ENCODE results near the gene MGAT3.

The MGAT3 gene

DNA sequence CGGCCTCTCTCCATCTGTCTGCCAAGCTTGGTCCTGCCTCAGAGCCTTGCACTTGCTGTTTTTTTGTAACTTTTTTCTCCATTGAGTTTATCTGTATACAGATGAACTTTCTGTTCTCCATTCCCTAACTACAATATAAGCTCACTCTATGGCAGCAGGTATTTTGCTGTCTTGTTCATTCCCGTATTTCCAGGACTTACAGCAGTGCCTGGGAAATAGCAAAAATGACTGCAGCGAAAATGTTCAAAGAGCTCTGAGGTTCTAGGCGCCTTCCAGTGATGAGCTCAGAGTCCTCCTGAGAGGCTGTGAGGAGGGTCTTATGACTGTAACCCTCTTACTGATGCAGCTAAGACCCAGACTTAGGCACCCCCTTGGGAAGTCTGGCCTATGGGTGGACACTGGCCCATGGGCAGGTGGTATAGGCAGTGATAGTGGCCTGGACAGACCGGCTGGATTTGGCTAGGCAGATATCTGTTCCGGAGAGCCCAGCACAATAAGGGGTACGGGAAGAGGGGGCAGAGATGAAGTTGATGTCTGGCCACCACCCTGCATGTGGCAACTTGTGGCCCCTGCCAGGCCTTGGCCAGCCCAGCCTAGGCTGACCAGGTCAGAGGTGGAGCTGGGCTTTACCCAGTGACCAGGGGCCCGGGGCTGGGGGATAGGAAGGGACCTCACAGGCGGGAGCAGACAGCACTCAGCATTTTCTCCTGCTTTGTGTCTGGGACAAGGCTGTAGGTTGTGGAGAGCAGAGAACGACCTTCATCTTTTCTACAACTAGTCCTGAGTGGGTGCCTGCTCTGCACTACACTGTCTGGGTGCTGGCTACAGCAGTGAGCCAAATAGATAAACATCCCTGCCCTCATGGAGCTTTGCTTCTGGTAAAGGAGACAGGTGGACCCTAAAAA lies 68.2 kb downstream of the MGAT3 start:
- Histone ChIP-seq H3K4me1 (ENCODE audit: control extremely low read depth in 1 of 4, control insufficient read depth in 4 of 4, insufficient read depth in 4 of 4, low read length in 3 of 4) (peaks cover 6 to 83% (median 76%) of the 10 kb centered on the region in 4 experiments), H3K27ac (ENCODE audit: insufficient read depth in 1 of 2, low read depth in 1 of 2, low read length in 2 of 2, poor library complexity in 1 of 2, severe bottlenecking in 2 of 2) (no peak overlapping the region), H3K4me3 (ENCODE audit: control insufficient read depth in 1 of 7, extremely low read depth in 1 of 7, insufficient read depth in 4 of 7, low read depth in 2 of 7, low read length in 6 of 7) (no peak overlapping the region), H3K36me3 (ENCODE audit: control insufficient read depth in 4 of 4, insufficient read depth in 4 of 4, low read length in 3 of 4) (peaks cover 11 to 73% (median 48%) of the 10 kb centered on the region in 4 experiments), H3K9me3 (ENCODE audit: control extremely low read depth in 1 of 5, control insufficient read depth in 4 of 5, insufficient read depth in 2 of 5, low read depth in 1 of 5, low read length in 4 of 5) (no peaks in the 10 kb centered on the region), H3K27me3 (replicated peaks in 2 of 5; ENCODE audit: control insufficient read depth in 4 of 5, insufficient read depth in 5 of 5, low read length in 4 of 5) (no peaks in the 10 kb centered on the region)
- 96% methylated on average over 10 of the region's 10 CpGs for WGBS (ENCODE audit: insufficient coverage)
- ChIA-PET CTCF (interaction anchor here (1.3 to 11.8 kb wide), 5 partner anchors 8 to 31 kb away, joined by 3 to 243 read pairs (median 6); no protein-coding TSS in a partner anchor), POLR2A (no interaction called here)
- no peak for DNase-seq

DNA sequence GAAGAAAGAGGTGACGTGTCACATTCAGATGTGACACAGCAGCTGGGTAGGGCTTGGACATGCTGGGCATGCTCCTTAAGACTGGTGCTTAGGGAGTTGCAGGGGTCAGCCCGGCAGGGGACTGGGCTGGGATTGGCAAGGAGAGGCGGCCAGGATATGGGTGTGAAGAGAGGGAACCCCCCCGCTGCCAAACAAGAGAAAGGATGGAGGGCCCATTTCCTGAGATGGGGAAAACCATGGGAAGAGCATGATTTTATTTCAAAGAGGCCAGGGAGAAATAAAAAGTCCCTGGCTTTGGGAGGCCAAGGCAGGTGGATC lies 68.8 kb downstream of the MGAT3 start:
- H3K27me3 ChIP-seq (replicated peaks in 2 of 5; ENCODE audit: control insufficient read depth in 4 of 5, insufficient read depth in 5 of 5, low read length in 4 of 5) = no peaks in the 10 kb centered on the region
- peak overlapping the region in 1 of 2 experiments; percentile 25 for H3K27ac ChIP-seq (ENCODE audit: insufficient read depth in 1 of 2, low read depth in 1 of 2, low read length in 2 of 2, poor library complexity in 1 of 2, severe bottlenecking in 2 of 2)
- WGBS (ENCODE audit: insufficient coverage) = 91% methylated on average over 4 of the region's 4 CpGs
- ChIA-PET POLR2A (no interaction called here), CTCF (interaction anchor here (1.2 to 11.8 kb wide), 4 partner anchors 8 to 31 kb away, joined by 3 to 243 read pairs (median 12); no protein-coding TSS in a partner anchor)
- H3K9me3 ChIP-seq (ENCODE audit: control extremely low read depth in 1 of 5, control insufficient read depth in 4 of 5, insufficient read depth in 2 of 5, low read depth in 1 of 5, low read length in 4 of 5) = no peaks in the 10 kb centered on the region
- peaks cover 11 to 76% (median 50%) of the 10 kb centered on the region in 4 experiments for H3K36me3 ChIP-seq (ENCODE audit: control insufficient read depth in 4 of 4, insufficient read depth in 4 of 4, low read length in 3 of 4)
- DNase-seq = no peak
- H3K4me1 ChIP-seq (ENCODE audit: control extremely low read depth in 1 of 4, control insufficient read depth in 4 of 4, insufficient read depth in 4 of 4, low read length in 3 of 4) = peaks cover 6 to 89% (median 82%) of the 10 kb centered on the region in 4 experiments
- H3K4me3 ChIP-seq (ENCODE audit: control insufficient read depth in 1 of 7, extremely low read depth in 1 of 7, insufficient read depth in 4 of 7, low read depth in 2 of 7, low read length in 6 of 7) = no peak overlapping the region

DNA sequence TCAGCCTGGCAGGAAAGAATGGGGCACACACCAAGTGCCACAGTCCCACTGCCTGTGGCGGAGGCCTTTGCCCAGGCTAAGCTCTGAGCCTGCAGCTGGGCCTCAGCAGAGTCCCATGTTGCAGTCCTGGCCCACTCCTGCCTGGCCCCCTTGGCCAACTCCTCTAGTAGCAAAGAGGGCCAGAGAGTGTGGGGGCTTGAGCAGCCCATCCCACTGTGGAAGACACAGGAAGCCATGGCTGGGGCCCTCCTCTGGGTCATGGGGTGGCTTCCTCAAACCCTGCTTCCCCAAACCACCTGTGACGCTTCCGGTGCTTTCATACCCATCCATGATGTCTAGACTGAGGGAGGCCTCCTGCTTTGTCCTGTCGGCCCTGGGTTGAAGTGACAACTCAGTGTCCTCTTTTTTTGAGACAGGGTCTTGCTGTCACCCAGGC lies 69.9 kb downstream of the MGAT3 start:
- Histone ChIP-seq H3K4me1 (ENCODE audit: control extremely low read depth in 1 of 4, control insufficient read depth in 4 of 4, insufficient read depth in 4 of 4, low read length in 3 of 4) (peaks cover 15 to 93% (median 88%) of the 10 kb centered on the region in 4 experiments), H3K27me3 (replicated peaks in 2 of 5; ENCODE audit: control insufficient read depth in 4 of 5, insufficient read depth in 5 of 5, low read length in 4 of 5) (no peaks in the 10 kb centered on the region), H3K36me3 (ENCODE audit: control insufficient read depth in 4 of 4, insufficient read depth in 4 of 4, low read length in 3 of 4) (peaks cover 11 to 71% (median 47%) of the 10 kb centered on the region in 4 experiments), H3K9me3 (ENCODE audit: control extremely low read depth in 1 of 5, control insufficient read depth in 4 of 5, insufficient read depth in 2 of 5, low read depth in 1 of 5, low read length in 4 of 5) (no peaks in the 10 kb centered on the region), H3K27ac (ENCODE audit: insufficient read depth in 1 of 2, low read depth in 1 of 2, low read length in 2 of 2, poor library complexity in 1 of 2, severe bottlenecking in 2 of 2) (no peak overlapping the region), H3K4me3 (ENCODE audit: control insufficient read depth in 1 of 7, extremely low read depth in 1 of 7, insufficient read depth in 4 of 7, low read depth in 2 of 7, low read length in 6 of 7) (peak overlapping the region in 2 of 7 experiments; percentile 5 to 49)
- ChIA-PET POLR2A (no interaction called here), CTCF (interaction anchor here (1.2 to 11.8 kb wide), 4 partner anchors 9 to 33 kb away, joined by 3 to 243 read pairs (median 4); no protein-coding TSS in a partner anchor)
- WGBS (ENCODE audit: insufficient coverage) = 33% methylated on average over 4 of the region's 4 CpGs
- peak in 2 of 3 donors; percentile 35 to 40 for DNase-seq

DNA sequence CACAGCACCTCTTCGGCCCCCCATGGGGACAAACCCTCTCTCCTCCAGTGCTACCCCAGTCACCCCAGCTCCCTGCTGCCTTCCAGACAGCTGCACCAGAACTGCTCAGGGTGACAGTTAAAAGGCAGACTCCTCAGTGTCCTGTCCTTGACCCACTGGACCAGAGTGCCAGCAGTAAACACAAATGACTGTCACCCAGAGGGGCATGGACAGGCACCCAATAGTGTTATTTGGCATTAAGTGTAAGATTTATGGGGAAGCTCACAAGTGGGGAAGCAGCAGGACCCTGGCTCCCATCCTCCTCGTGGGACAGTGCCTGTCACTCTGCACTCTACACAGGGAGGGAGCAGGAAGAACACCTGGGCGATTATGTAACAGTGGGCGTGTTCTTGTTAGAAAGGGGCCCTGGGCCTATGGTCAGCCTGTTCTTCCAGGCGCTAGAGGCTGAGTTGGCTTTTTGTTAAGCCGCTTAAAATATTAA lies 70.7 kb downstream of the MGAT3 start:
- H3K27me3 ChIP-seq (replicated peaks in 2 of 5; ENCODE audit: control insufficient read depth in 4 of 5, insufficient read depth in 5 of 5, low read length in 4 of 5) = no peaks in the 10 kb centered on the region
- no peak for DNase-seq
- H3K27ac ChIP-seq (ENCODE audit: insufficient read depth in 1 of 2, low read depth in 1 of 2, low read length in 2 of 2, poor library complexity in 1 of 2, severe bottlenecking in 2 of 2) = no peak overlapping the region
- no peak overlapping the region for H3K4me3 ChIP-seq (ENCODE audit: control insufficient read depth in 1 of 7, extremely low read depth in 1 of 7, insufficient read depth in 4 of 7, low read depth in 2 of 7, low read length in 6 of 7)
- CTCF ChIA-PET = interaction anchor here (1.0 to 11.8 kb wide), 4 partner anchors 10 to 77 kb away, joined by 3 to 243 read pairs (median 26); no protein-coding TSS in a partner anchor
- WGBS (ENCODE audit: insufficient coverage) = 74% methylated on average over 5 of the region's 6 CpGs
- POLR2A ChIA-PET = no interaction called here
- peaks cover 16 to 90% (median 86%) of the 10 kb centered on the region in 4 experiments for H3K4me1 ChIP-seq (ENCODE audit: control extremely low read depth in 1 of 4, control insufficient read depth in 4 of 4, insufficient read depth in 4 of 4, low read length in 3 of 4)
- peaks cover 11 to 65% (median 42%) of the 10 kb centered on the region in 4 experiments for H3K36me3 ChIP-seq (ENCODE audit: control insufficient read depth in 4 of 4, insufficient read depth in 4 of 4, low read length in 3 of 4)
- H3K9me3 ChIP-seq (ENCODE audit: control extremely low read depth in 1 of 5, control insufficient read depth in 4 of 5, insufficient read depth in 2 of 5, low read depth in 1 of 5, low read length in 4 of 5) = no peaks in the 10 kb centered on the region

DNA sequence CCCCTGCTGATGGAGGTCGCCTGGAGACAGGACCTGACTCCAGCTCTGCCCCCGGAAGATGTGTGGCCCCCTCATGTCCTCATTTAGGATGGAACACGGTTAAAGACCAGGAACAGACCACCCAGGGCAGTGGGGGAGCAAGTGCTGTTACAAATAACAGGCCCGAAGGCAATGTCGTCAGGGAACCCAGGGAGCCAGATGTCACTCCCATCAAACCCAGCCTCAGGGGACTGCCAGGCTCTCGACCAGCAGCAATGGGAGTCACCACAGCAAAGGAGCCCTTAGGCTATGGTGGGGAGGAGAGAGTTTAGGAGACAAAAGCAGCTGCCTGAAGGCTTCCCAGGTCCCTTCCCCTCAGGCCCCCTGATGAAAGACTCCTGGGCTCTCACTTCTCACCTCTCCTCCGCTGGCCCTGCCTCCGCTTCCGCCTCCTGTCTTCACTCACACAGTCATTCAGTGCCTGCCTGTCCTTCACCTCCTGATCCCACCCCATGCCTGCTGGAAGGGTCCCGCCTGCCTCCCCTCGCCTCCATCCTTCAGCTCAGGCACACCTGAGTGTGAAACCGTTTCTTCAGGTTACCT lies 71.4 kb downstream of the MGAT3 start:
- H3K36me3 ChIP-seq (ENCODE audit: control insufficient read depth in 4 of 4, insufficient read depth in 4 of 4, low read length in 3 of 4) = peaks cover 9 to 58% (median 36%) of the 10 kb centered on the region in 4 experiments
- ChIA-PET POLR2A (no interaction called here), CTCF (interaction anchor here (0.8 to 11.8 kb wide), 14 partner anchors 8 to 512 kb away, joined by 3 to 243 read pairs (median 4); partner anchors contain the start of genes ATF4 and MIEF1)
- H3K27me3 ChIP-seq (replicated peaks in 2 of 5; ENCODE audit: control insufficient read depth in 4 of 5, insufficient read depth in 5 of 5, low read length in 4 of 5) = no peaks in the 10 kb centered on the region
- no peaks in the 10 kb centered on the region for H3K9me3 ChIP-seq (ENCODE audit: control extremely low read depth in 1 of 5, control insufficient read depth in 4 of 5, insufficient read depth in 2 of 5, low read depth in 1 of 5, low read length in 4 of 5)
- H3K4me3 ChIP-seq (ENCODE audit: control insufficient read depth in 1 of 7, extremely low read depth in 1 of 7, insufficient read depth in 4 of 7, low read depth in 2 of 7, low read length in 6 of 7) = no peak overlapping the region
- DNase-seq = no peak
- 86% methylated on average over 10 of the region's 12 CpGs for WGBS (ENCODE audit: insufficient coverage)
- H3K4me1 ChIP-seq (ENCODE audit: control extremely low read depth in 1 of 4, control insufficient read depth in 4 of 4, insufficient read depth in 4 of 4, low read length in 3 of 4) = peaks cover 12 to 86% (median 82%) of the 10 kb centered on the region in 4 experiments
- H3K27ac ChIP-seq (ENCODE audit: insufficient read depth in 1 of 2, low read depth in 1 of 2, low read length in 2 of 2, poor library complexity in 1 of 2, severe bottlenecking in 2 of 2) = no peak overlapping the region

DNA sequence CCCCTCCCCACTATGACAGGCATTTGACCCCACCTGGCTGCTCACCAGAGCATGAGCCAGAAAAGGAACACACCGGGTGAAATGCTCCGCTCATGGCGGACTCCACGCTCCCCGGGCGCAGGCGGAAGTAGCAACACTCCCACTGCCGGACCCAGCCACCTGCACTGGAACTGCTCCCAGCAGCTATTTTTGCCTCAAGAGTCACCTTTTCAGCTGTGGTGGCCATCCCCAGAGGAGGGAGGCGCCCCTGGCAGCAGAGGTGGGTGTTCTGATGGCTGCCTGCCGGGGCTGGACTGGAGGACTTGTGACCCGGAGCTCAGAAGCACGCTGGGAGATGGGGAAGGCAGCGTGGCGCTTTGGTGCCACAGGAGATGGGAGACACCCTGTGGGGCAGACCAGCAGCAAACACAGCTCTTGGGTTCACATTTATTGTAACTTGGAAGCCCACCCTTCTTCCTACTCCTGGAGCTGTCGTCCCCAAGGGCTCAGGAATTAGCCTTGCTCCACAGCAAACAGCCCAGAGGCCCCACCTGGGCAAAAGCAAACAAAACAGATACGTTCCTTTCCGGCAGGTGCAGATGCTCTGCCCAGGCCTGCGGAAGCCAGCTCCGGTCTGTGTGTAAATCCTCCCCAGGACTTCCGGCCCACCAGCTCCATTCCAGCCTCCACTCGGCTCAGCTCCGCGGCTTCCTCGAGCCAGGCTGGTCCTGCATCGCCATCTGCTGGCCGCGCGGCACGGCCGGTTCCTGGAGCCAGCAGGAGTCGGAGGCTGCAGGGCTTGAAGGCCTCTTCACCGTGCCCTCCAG lies 72.1 kb downstream of the MGAT3 start:
- ChIA-PET CTCF (interaction anchor here (0.6 to 11.8 kb wide), 17 partner anchors 8 to 511 kb away, joined by 3 to 243 read pairs (median 5); partner anchors contain the start of genes ATF4, MIEF1 and TAB1), POLR2A (interaction anchor here (1.0 to 1.9 kb wide), 5 partner anchors 9 to 210 kb away, joined by 3 to 17 read pairs (median 6); partner anchors contain the start of gene ATF4)
- H3K4me3 ChIP-seq (ENCODE audit: control insufficient read depth in 1 of 7, extremely low read depth in 1 of 7, insufficient read depth in 4 of 7, low read depth in 2 of 7, low read length in 6 of 7) = peak overlapping the region in 2 of 7 experiments; percentile 19 to 46
- no peaks in the 10 kb centered on the region for H3K27me3 ChIP-seq (replicated peaks in 2 of 5; ENCODE audit: control insufficient read depth in 4 of 5, insufficient read depth in 5 of 5, low read length in 4 of 5)
- H3K27ac ChIP-seq (ENCODE audit: insufficient read depth in 1 of 2, low read depth in 1 of 2, low read length in 2 of 2, poor library complexity in 1 of 2, severe bottlenecking in 2 of 2) = peak overlapping the region in 1 of 2 experiments; percentile 49
- peaks cover 7 to 54% (median 32%) of the 10 kb centered on the region in 4 experiments for H3K36me3 ChIP-seq (ENCODE audit: control insufficient read depth in 4 of 4, insufficient read depth in 4 of 4, low read length in 3 of 4)
- peak; percentile 95 to 98 (median 97) for DNase-seq
- no peaks in the 10 kb centered on the region for H3K9me3 ChIP-seq (ENCODE audit: control extremely low read depth in 1 of 5, control insufficient read depth in 4 of 5, insufficient read depth in 2 of 5, low read depth in 1 of 5, low read length in 4 of 5)
- 38% methylated on average over 31 of the region's 32 CpGs for WGBS (ENCODE audit: insufficient coverage)
- peaks cover 12 to 83% (median 79%) of the 10 kb centered on the region in 4 experiments for H3K4me1 ChIP-seq (ENCODE audit: control extremely low read depth in 1 of 4, control insufficient read depth in 4 of 4, insufficient read depth in 4 of 4, low read length in 3 of 4)
